ENCODE measurements around the gene KCNC3. TPM values are rescaled to one million over a fixed set of nuclear protein-coding genes. Genes with fewer than 3 reads are reported as not detected.

Gene KCNC3
- total and polyA plus RNA-seq, 10 of the 15 experiments (the other 5 are each of a cell fraction or from before 2014, with no cell fraction given) = 0.08 to 3.8 (median 0.44) TPM; not detected in 2

DNA sequence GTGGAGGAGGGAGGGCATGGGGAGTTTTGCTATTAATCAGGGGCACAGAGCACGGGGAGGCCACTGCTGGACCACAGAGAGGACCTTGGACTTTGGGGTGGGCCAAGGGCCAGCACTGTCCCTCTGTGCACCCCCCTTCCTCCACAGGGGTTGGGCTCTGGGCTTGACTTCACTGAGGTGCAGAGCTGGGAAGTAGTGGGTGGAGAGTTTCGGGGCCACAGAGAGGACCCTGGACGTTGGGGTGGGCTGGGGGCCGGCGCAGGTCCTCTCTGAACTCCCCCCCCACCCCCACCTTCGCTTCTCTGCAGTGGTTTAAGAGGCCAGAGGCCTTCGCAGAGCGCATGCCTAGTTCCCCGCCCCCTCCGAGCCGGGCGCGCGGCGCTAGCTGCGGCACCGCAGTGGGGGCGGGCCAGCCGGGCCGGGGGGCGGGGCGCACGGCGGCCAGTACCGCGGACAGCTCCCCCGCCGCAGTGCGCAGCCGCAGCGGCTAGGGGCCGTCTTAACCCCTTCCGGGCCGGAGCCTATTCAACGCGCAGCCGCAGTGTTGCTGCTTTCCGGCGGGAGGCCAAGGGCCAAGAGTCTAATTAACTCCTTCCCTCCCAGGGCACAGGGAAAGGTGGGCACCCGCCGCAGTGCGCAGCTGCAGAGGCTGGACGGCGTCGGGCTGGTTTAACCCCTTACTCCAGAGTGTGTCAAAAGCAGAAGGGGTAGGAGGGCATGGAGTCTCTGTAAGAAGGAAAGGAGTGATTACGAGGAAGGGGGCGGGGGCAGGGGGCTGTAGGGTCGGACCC lies 3.7 kb downstream of the KCNC3 start (continued):
- TF ChIP-seq, protein P1, sequence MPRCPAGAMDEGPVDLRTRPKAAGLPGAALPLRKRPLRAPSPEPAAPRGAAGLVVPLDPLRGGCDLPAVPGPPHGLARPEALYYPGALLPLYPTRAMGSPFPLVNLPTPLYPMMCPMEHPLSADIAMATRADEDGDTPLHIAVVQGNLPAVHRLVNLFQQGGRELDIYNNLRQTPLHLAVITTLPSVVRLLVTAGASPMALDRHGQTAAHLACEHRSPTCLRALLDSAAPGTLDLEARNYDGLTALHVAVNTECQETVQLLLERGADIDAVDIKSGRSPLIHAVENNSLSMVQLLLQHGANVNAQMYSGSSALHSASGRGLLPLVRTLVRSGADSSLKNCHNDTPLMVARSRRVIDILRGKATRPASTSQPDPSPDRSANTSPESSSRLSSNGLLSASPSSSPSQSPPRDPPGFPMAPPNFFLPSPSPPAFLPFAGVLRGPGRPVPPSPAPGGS (IDR thresholded peaks at IDR 0.05; ENCODE audit: borderline replicate concordance, insufficient read depth, low read depth, low read length, poor library complexity, severe bottlenecking) = no peak
- TF ChIP-seq YBX1 (IDR thresholded peaks at IDR 0.05) (no peak), ZSCAN29 (IDR thresholded peaks at IDR 0.05) (0 out of 2 replicates have a peak, but pooled peaks have one; percentile 19), SMARCA5 (IDR thresholded peaks at IDR 0.05) (no peak), CHD2 (IDR thresholded peaks at IDR 0.05; ENCODE audit: borderline replicate concordance, low read depth, low read length) (peak; percentile 33; the same call in 1 of the 2 replicates), ZNF384 (IDR thresholded peaks at IDR 0.05; ENCODE audit: borderline replicate concordance, low read depth, low read length) (no peak), NFYA (IDR thresholded peaks at IDR 0.05; ENCODE audit: borderline replicate concordance, low read depth, low read length) (no peak), HDAC2 (IDR thresholded peaks at IDR 0.05) (no peak), JUND (IDR thresholded peaks at IDR 0.05; ENCODE audit: low read depth, low read length) (no peak), BCL11A (IDR thresholded peaks at IDR 0.05; ENCODE audit: low read depth, low read length) (no peak), STAT1 (conservative IDR thresholded peaks at IDR 0.05) (no peak), NFIC (IDR thresholded peaks at IDR 0.05; ENCODE audit: low read depth, low read length) (no peak), PAX8 (IDR thresholded peaks at IDR 0.05) (no peak), NR2F1 (conservative IDR thresholded peaks at IDR 0.05) (0 out of 2 replicates have a peak, but pooled peaks have one; percentile 48), WRNIP1 (IDR thresholded peaks at IDR 0.05; ENCODE audit: borderline replicate concordance, low read depth, low read length) (no peak), SIX5 (IDR thresholded peaks at IDR 0.05; ENCODE audit: low read depth, low read length, severe bottlenecking) (no peak)
- TF ChIP-seq, protein P2, sequence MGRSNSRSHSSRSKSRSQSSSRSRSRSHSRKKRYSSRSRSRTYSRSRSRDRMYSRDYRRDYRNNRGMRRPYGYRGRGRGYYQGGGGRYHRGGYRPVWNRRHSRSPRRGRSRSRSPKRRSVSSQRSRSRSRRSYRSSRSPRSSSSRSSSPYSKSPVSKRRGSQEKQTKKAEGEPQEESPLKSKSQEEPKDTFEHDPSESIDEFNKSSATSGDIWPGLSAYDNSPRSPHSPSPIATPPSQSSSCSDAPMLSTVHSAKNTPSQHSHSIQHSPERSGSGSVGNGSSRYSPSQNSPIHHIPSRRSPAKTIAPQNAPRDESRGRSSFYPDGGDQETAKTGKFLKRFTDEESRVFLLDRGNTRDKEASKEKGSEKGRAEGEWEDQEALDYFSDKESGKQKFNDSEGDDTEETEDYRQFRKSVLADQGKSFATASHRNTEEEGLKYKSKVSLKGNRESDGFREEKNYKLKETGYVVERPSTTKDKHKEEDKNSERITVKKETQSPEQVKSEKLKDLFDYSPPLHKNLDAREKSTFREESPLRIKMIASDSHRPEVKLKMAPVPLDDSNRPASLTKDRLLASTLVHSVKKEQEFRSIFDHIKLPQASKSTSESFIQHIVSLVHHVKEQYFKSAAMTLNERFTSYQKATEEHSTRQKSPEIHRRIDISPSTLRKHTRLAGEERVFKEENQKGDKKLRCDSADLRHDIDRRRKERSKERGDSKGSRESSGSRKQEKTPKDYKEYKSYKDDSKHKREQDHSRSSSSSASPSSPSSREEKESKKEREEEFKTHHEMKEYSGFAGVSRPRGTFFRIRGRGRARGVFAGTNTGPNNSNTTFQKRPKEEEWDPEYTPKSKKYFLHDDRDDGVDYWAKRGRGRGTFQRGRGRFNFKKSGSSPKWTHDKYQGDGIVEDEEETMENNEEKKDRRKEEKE (IDR thresholded peaks at IDR 0.05) = no peak
- TF ChIP-seq, protein P3, sequence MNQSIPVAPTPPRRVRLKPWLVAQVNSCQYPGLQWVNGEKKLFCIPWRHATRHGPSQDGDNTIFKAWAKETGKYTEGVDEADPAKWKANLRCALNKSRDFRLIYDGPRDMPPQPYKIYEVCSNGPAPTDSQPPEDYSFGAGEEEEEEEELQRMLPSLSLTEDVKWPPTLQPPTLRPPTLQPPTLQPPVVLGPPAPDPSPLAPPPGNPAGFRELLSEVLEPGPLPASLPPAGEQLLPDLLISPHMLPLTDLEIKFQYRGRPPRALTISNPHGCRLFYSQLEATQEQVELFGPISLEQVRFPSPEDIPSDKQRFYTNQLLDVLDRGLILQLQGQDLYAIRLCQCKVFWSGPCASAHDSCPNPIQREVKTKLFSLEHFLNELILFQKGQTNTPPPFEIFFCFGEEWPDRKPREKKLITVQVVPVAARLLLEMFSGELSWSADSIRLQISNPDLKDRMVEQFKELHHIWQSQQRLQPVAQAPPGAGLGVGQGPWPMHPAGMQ (IDR thresholded peaks at IDR 0.05; ENCODE audit: borderline replicate concordance) = no peak
- TF ChIP-seq, protein P4, sequence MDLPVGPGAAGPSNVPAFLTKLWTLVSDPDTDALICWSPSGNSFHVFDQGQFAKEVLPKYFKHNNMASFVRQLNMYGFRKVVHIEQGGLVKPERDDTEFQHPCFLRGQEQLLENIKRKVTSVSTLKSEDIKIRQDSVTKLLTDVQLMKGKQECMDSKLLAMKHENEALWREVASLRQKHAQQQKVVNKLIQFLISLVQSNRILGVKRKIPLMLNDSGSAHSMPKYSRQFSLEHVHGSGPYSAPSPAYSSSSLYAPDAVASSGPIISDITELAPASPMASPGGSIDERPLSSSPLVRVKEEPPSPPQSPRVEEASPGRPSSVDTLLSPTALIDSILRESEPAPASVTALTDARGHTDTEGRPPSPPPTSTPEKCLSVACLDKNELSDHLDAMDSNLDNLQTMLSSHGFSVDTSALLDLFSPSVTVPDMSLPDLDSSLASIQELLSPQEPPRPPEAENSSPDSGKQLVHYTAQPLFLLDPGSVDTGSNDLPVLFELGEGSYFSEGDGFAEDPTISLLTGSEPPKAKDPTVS (IDR thresholded peaks at IDR 0.05; ENCODE audit: low read depth, low read length) = no peak
